GM19025 (cell line): Measurements from ENCODE around the gene KIR3DL3.
"Not testable (repeated sequence)": the region's sequence is repeated elsewhere in the genome, so short reads cannot be mapped to it uniquely, and the experiment has no call there.

Source experiments
- ATAC-seq: cut with Tn5 transposase; IDR thresholded peaks from one replicate; pipeline ENCODE4 v1.9.1; 2021; ENCODE audit warnings: mild to moderate bottlenecking, low read depth, moderate library complexity; ENCODE audit not compliant: unreplicated experiment

The KIR3DL3 gene

GRCh38 chr19:54729416-54730188, 5.4 kb downstream of the KIR3DL3 start:
- ATAC-seq = no peak

GRCh38 chr19:54731191-54731590, 6.9 kb downstream of the KIR3DL3 start:
- no peak for ATAC-seq

GRCh38 chr19:54738306-54738705, 14.1 kb downstream of the KIR3DL3 start, which contains the start of gene KIR2DL3:
KIR2DL3 (plus strand) TSS chr19:54738513; CDS start chr19:54738546, 33 bp downstream.
- ATAC-seq = not testable (repeated sequence)

GRCh38 chr19:54738715-54739114, 14.5 kb downstream of the KIR3DL3 start:
- ATAC-seq = no peak

- no peak for ATAC-seq
These were observed 15.6 kb downstream of the KIR3DL3 start for GRCh38 chr19:54739587-54740497.

GRCh38 chr19:54741950-54742349, 17.7 kb downstream of the KIR3DL3 start:
- ATAC-seq = not testable (repeated sequence)

- not testable (repeated sequence) for ATAC-seq
These were observed 19.8 kb downstream of the KIR3DL3 start for GRCh38 chr19:54744080-54744479.

GRCh38 chr19:54747614-54748322, 23.5 kb downstream of the KIR3DL3 start:
- ATAC-seq = not testable (repeated sequence)

- ATAC-seq = not testable (repeated sequence)
These were observed 26.0 kb downstream of the KIR3DL3 start for GRCh38 chr19:54750276-54750675.

GRCh38 chr19:54756204-54757110, 32.2 kb downstream of the KIR3DL3 start:
- ATAC-seq = not testable (repeated sequence)

- ATAC-seq = not testable (repeated sequence)
These were observed 34.3 kb downstream of the KIR3DL3 start for GRCh38 chr19:54758577-54758976.

GRCh38 chr19:54764219-54764618, 40.0 kb downstream of the KIR3DL3 start:
- not testable (repeated sequence) for ATAC-seq

GRCh38 chr19:54766464-54766863, 42.2 kb downstream of the KIR3DL3 start:
- ATAC-seq = not testable (repeated sequence)

GRCh38 chr19:54769646-54770045, 45.4 kb downstream of the KIR3DL3 start, which contains the start of gene KIR2DL1:
KIR2DL1 (plus strand) TSS chr19:54769793; CDS start chr19:54769851, 58 bp downstream.
- ATAC-seq = not testable (repeated sequence)

GRCh38 chr19:54770511-54770910, 46.3 kb downstream of the KIR3DL3 start:
- not testable (repeated sequence) for ATAC-seq

GRCh38 chr19:54771018-54771960, 47.0 kb downstream of the KIR3DL3 start:
- ATAC-seq = not testable (repeated sequence)

GRCh38 chr19:54772666-54773065, 48.4 kb downstream of the KIR3DL3 start:
- ATAC-seq = not testable (repeated sequence)
